GM23338 (cell line): ENCODE measurements around the gene MYOM1. TPM values are rescaled to one million over a fixed set of nuclear protein-coding genes. Genes with fewer than 3 reads are reported as not detected.

Experiments used
- ATAC-seq: fragments of 200-7000 bp; cut with Tn5 transposase; 3 replicates; pipeline ENCODE4 v1.9.1; 2020
- DNase-seq: peaks from one replicate; pipeline ENCODE4 v3.0.0-alpha.2; 2015; ENCODE audit warnings: low spot score
- H2AFZ ChIP-seq: fragments of 200-600 bp; sonication (generic); 2 replicates; pipeline ENCODE4 v1.8.0; 2016; ENCODE audit warnings: antibody characterized with exemption, mild to moderate bottlenecking, moderate library complexity
- H3F3A ChIP-seq: fragments of 200-600 bp; sonication (generic); replicated peaks from 2 replicates; pipeline ENCODE4 v1.8.0; 2017; ENCODE audit warnings: antibody characterized with exemption, mixed run types, low read depth
- H3K27ac ChIP-seq: fragments of 200-600 bp; sonication (generic); 2 replicates; pipeline ENCODE4 v1.6.1; 2016; ENCODE audit warnings: low read depth
- H3K27me3 ChIP-seq: fragments of 200-600 bp; sonication (generic); 2 replicates; pipeline ENCODE4 v1.8.0; 2016; ENCODE audit warnings: mild to moderate bottlenecking, mixed run types, moderate library complexity; ENCODE audit not compliant: insufficient read depth
- H3K36me3 ChIP-seq: fragments of 200-600 bp; sonication (generic); 2 replicates; pipeline ENCODE4 v1.8.0; 2016; ENCODE audit warnings: mild to moderate bottlenecking; ENCODE audit not compliant: insufficient read depth
- H3K4me1 ChIP-seq: fragments of 200-600 bp; sonication (generic); 2 replicates; pipeline ENCODE4 v1.8.0; 2016; ENCODE audit warnings: mild to moderate bottlenecking, moderate library complexity; ENCODE audit not compliant: insufficient read depth
- H3K4me2 ChIP-seq: fragments of 200-600 bp; sonication (generic); 2 replicates; pipeline ENCODE4 v1.7.1; 2017; ENCODE audit warnings: mixed run types
- H3K4me3 ChIP-seq: fragments of 200-600 bp; sonication (generic); 2 replicates; pipeline ENCODE4 v1.6.1; 2016; ENCODE audit warnings: mixed run types
- H3K79me2 ChIP-seq: fragments of 200-600 bp; sonication (generic); replicated peaks from 2 replicates; pipeline ENCODE4 v1.8.0; 2017; ENCODE audit warnings: mild to moderate bottlenecking; ENCODE audit not compliant: insufficient read depth
- H3K9me2 ChIP-seq: fragments of 200-600 bp; sonication (generic); 2 replicates; pipeline ENCODE4 v1.8.0; 2017; ENCODE audit not compliant: insufficient read depth
- H4K20me1 ChIP-seq: fragments of 200-600 bp; sonication (generic); replicated peaks from 2 replicates; pipeline ENCODE4 v1.8.0; 2017; ENCODE audit warnings: mild to moderate bottlenecking; ENCODE audit not compliant: insufficient read depth
- H3K27ac Mint-ChIP-seq: 2 replicates; pipeline ENCODE4 v1.8.0; 2020; ENCODE audit warnings: inconsistent platforms, mild to moderate bottlenecking, moderate library complexity, mixed read lengths
- H3K27me3 Mint-ChIP-seq: 3 replicates; pipeline ENCODE4 v1.8.0; 2022; ENCODE audit warnings: low read depth, mild to moderate bottlenecking, moderate library complexity, mixed read lengths, inconsistent platforms; ENCODE audit not compliant: insufficient read depth, poor library complexity
- H3K36me3 Mint-ChIP-seq: 3 replicates; pipeline ENCODE4 v1.8.0; 2021; ENCODE audit warnings: low read depth, mild to moderate bottlenecking, inconsistent platforms, moderate library complexity, mixed read lengths
- H3K4me1 Mint-ChIP-seq: 3 replicates; pipeline ENCODE4 v1.8.0; 2020; ENCODE audit warnings: mild to moderate bottlenecking, inconsistent platforms, mixed read lengths
- H3K4me3 Mint-ChIP-seq: 3 replicates; pipeline ENCODE4 v1.8.0; 2021; ENCODE audit warnings: moderate library complexity, mild to moderate bottlenecking, inconsistent platforms, mixed read lengths
- H3K9me3 Mint-ChIP-seq: 3 replicates; pipeline ENCODE4 v1.8.0; 2020; ENCODE audit warnings: moderate library complexity, mild to moderate bottlenecking, inconsistent platforms, mixed read lengths
- CREB1 ChIP-seq: fragments of 250-450 bp; sonication (Bioruptor Pico); IDR thresholded peaks from 2 replicates; pipeline ENCODE4 v1.5.0; 2020; ENCODE audit warnings: low read depth, mild to moderate bottlenecking, moderate library complexity
- EZH2 ChIP-seq: fragments of 200-600 bp; sonication (generic); IDR thresholded peaks from one replicate; pipeline ENCODE4 v1.8.0; 2017; ENCODE audit warnings: antibody characterized with exemption, mild to moderate bottlenecking, low read depth; ENCODE audit not compliant: unreplicated experiment
- EZH2phosphoT487 ChIP-seq: fragments of 200-600 bp; sonication (generic); IDR thresholded peaks from one replicate; pipeline ENCODE4 v1.8.1; 2018; ENCODE audit warnings: antibody characterized with exemption; ENCODE audit not compliant: unreplicated experiment
- JUNB ChIP-seq: IDR thresholded peaks from one replicate; pipeline ENCODE4 v1.6.1; 2016; ENCODE audit warnings: antibody characterized with exemption; ENCODE audit not compliant: unreplicated experiment
- NANOG ChIP-seq: IDR thresholded peaks from 2 replicates; pipeline ENCODE4 v1.6.1; 2016; ENCODE audit warnings: antibody characterized with exemption, borderline replicate concordance
- POLR2AphosphoS5 ChIP-seq: IDR thresholded peaks from 2 replicates; pipeline ENCODE4 v1.6.1; 2016; ENCODE audit warnings: antibody characterized with exemption, low read depth
- STAT1 ChIP-seq: IDR thresholded peaks from one replicate; pipeline ENCODE4 v1.6.1; 2016; ENCODE audit warnings: antibody characterized with exemption; ENCODE audit not compliant: unreplicated experiment
- polyA plus RNA-seq: library from polyadenylated mRNA; unstranded; fragments of >200 nt; fragmentation: Nextera tagmentation; extraction: Ambion mirVana; gene quantifications from 2 replicates; pipeline ENCODE4 v1.2.1, GENCODE V29; 2016
- total RNA-seq: library from RNA; depleted of rRNA; stranded (reverse); fragments of >200 nt; shearing (Covaris generic); gene quantifications from 2 replicates; pipeline ENCODE4 v1.2.3, GENCODE V29; 2014
- TF ChIP-seq, protein P1 (sequence below): IDR thresholded peaks from 2 replicates; pipeline ENCODE4 v1.6.1; 2016; ENCODE audit warnings: antibody characterized with exemption
- TF ChIP-seq, protein P2 (sequence below), 2 experiments: fragments of 200-600 bp in 1 of 2; sonication (generic) in 1 of 2; conservative IDR thresholded peaks; 2 replicates each; pipeline versions ENCODE4 v1.5.1 to v1.6.1; 2016 to 2017; ENCODE audit warnings: antibody characterized with exemption in 2 of 2, low read depth in 2 of 2, mild to moderate bottlenecking in 2 of 2, moderate library complexity in 1 of 2
- TF ChIP-seq, protein P3 (sequence below): IDR thresholded peaks from one replicate; pipeline ENCODE4 v1.6.1; 2018; ENCODE audit warnings: antibody characterized with exemption; ENCODE audit not compliant: unreplicated experiment

Gene MYOM1
- total and polyA plus RNA-seq, 2 experiments from 2014 or later, result 0.27 to 0.38 TPM

DNA sequence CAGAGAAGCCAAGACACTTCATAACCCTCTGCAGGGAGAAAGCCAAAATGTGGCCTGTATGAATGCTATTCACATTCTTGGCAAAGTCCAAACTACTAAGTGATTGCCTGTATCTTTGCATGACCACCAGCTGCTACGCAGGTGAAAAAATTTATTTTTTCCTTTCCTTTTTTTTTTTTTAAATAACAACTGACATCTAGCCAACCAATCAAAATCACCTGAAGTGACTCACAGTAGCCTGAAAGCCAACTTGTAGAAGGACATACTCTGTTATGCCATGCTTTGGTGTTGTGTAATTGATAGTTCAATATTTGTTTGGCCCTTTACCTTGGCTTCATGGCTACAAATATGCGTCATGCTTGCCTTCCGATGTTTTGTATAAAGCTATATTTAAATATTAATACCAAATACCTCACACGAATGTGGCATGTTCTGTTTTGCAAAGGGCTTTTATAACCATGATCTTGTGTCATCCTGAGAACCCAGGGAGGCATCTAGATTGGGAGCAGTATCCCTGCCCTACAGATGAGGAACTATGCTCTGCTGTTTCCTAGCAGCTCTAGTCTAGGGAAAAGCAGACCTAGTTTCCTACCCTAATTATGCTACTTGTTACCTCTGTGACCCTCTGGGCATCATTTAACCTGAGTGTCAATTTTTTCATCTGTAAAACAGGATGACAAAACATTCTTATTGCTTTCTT, 102.1 kb downstream of the MYOM1 start (continued):
- TF ChIP-seq, protein P1, sequence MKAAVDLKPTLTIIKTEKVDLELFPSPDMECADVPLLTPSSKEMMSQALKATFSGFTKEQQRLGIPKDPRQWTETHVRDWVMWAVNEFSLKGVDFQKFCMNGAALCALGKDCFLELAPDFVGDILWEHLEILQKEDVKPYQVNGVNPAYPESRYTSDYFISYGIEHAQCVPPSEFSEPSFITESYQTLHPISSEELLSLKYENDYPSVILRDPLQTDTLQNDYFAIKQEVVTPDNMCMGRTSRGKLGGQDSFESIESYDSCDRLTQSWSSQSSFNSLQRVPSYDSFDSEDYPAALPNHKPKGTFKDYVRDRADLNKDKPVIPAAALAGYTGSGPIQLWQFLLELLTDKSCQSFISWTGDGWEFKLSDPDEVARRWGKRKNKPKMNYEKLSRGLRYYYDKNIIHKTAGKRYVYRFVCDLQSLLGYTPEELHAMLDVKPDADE, result no peak
- TF ChIP-seq, protein P2, sequence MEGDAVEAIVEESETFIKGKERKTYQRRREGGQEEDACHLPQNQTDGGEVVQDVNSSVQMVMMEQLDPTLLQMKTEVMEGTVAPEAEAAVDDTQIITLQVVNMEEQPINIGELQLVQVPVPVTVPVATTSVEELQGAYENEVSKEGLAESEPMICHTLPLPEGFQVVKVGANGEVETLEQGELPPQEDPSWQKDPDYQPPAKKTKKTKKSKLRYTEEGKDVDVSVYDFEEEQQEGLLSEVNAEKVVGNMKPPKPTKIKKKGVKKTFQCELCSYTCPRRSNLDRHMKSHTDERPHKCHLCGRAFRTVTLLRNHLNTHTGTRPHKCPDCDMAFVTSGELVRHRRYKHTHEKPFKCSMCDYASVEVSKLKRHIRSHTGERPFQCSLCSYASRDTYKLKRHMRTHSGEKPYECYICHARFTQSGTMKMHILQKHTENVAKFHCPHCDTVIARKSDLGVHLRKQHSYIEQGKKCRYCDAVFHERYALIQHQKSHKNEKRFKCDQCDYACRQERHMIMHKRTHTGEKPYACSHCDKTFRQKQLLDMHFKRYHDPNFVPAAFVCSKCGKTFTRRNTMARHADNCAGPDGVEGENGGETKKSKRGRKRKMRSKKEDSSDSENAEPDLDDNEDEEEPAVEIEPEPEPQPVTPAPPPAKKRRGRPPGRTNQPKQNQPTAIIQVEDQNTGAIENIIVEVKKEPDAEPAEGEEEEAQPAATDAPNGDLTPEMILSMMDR (conservative IDR thresholded peaks at IDR 0.05; ENCODE audit: low read depth in 2 of 2), result no peak

DNA sequence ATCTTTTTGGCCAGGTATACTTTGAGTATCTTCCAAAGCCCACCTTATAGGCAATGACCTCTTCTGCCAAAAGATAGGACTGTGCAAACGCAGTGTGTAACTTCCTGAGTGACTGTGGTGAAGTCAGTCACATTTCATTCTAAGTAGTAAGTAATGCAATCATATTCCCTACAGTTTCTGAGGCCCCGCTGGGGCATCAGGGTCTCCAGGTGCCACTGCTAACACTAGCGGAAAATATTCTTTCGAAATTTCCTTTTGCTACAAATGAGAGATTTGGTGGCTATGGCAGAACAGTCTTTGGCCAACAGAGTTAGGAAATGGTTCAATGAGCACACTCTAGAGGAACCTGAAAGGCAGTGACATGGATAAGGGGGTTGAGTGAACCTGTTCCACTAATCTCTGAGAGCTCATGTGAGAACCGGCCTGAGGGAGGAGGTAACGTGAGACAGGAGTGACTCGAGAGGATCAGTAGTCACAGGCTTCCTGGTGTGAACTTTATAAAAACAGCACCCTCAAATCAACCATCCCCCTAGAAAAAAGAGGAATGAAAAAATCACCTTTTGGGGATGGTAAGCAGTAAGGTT, 104.2 kb downstream of the MYOM1 start:
- peaks cover 20% of the 10 kb centered on the region; the same call in 2 of the 3 replicates for H3K4me1 Mint-ChIP-seq
- H3K27me3 Mint-ChIP-seq, result peaks cover 20% of the 10 kb centered on the region
- no peak overlapping the region for H3K4me3 ChIP-seq
- no peak overlapping the region for H3K4me3 Mint-ChIP-seq
- H3K9me3 Mint-ChIP-seq, result no peaks in the 10 kb centered on the region
- H3K36me3 ChIP-seq, result no peaks in the 10 kb centered on the region
- peaks cover 45% of the 10 kb centered on the region for H3K27me3 ChIP-seq
- no peaks in the 10 kb centered on the region for H3K79me2 ChIP-seq
- ATAC-seq (peak; percentile 45; the same call in 2 of the 3 replicates), DNase-seq (no peak)
- no peak overlapping the region for H3K4me2 ChIP-seq
- H2AFZ ChIP-seq, result no peak overlapping the region
- no peak overlapping the region for H3K27ac ChIP-seq
- H4K20me1 ChIP-seq, result no peaks in the 10 kb centered on the region; the same call in 1 of the 2 replicates
- H3F3A ChIP-seq, result no peaks in the 10 kb centered on the region
- no peaks in the 10 kb centered on the region for H3K36me3 Mint-ChIP-seq
- peaks cover 8% of the 10 kb centered on the region; the same call in 1 of the 2 replicates for H3K4me1 ChIP-seq
- H3K27ac Mint-ChIP-seq, result no peak overlapping the region
- H3K9me2 ChIP-seq, result no peaks in the 10 kb centered on the region
- no peak for TF ChIP-seq JUNB
- TF ChIP-seq, protein P3, sequence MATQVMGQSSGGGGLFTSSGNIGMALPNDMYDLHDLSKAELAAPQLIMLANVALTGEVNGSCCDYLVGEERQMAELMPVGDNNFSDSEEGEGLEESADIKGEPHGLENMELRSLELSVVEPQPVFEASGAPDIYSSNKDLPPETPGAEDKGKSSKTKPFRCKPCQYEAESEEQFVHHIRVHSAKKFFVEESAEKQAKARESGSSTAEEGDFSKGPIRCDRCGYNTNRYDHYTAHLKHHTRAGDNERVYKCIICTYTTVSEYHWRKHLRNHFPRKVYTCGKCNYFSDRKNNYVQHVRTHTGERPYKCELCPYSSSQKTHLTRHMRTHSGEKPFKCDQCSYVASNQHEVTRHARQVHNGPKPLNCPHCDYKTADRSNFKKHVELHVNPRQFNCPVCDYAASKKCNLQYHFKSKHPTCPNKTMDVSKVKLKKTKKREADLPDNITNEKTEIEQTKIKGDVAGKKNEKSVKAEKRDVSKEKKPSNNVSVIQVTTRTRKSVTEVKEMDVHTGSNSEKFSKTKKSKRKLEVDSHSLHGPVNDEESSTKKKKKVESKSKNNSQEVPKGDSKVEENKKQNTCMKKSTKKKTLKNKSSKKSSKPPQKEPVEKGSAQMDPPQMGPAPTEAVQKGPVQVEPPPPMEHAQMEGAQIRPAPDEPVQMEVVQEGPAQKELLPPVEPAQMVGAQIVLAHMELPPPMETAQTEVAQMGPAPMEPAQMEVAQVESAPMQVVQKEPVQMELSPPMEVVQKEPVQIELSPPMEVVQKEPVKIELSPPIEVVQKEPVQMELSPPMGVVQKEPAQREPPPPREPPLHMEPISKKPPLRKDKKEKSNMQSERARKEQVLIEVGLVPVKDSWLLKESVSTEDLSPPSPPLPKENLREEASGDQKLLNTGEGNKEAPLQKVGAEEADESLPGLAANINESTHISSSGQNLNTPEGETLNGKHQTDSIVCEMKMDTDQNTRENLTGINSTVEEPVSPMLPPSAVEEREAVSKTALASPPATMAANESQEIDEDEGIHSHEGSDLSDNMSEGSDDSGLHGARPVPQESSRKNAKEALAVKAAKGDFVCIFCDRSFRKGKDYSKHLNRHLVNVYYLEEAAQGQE, result no peak
- no peak for TF ChIP-seq CREB1
- TF ChIP-seq EZH2, result no peak
- TF ChIP-seq EZH2phosphoT487, result no peak
- no peak for TF ChIP-seq POLR2AphosphoS5
- no peak for TF ChIP-seq NANOG
- no peak for TF ChIP-seq STAT1
